NT2/D1 (cell line): ENCODE results near the gene PLAC1.

Experiments
- SUZ12 ChIP-seq: IDR thresholded peaks from 2 replicates; pipeline ENCODE4 v1.6.1; 2011; ENCODE audit not compliant: insufficient read length, insufficient read depth; ENCODE audit errors: extremely low read depth
- YY1 ChIP-seq: IDR thresholded peaks from 2 replicates; pipeline ENCODE4 v1.6.1; 2011; ENCODE audit not compliant: insufficient read length, insufficient read depth
- ZNF274 ChIP-seq: IDR thresholded peaks from 2 replicates; pipeline ENCODE4 v1.6.1; 2011; ENCODE audit warnings: mild to moderate bottlenecking, low read depth, low read length

DNA sequence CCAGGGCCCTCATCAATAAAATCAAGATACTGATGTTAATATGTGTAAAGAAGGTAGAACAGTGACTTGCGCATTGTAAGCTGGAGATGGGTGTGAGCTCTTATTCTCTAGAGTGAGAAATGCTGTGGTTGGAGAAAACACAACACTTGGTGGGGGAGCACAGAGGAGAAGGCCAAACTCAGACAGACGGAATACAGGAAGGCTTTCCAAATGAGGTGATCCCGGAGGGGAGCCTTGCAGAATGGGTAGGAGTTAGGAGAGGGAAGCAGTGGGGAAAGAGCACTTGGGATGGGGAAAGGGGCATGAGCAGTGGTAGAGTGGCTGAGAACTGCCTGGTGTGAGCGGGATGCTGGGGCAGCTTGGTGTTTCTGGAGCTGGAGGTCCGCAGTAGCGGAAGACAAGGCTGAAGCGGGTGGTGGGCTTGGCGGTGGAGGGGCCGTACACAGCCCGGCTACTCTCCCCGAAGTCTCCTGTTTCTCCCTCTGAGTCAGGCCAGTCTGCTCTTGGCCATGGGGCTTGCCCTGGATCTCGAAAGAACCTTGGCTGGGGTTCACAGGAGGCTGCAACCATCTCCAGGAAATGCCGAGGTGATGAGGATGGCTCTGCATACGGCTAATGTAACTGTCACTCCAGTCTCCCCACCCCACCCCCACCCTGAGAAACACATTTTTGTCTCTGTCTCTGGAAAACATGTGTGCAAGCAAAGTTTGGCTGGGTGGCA lies 11.3 kb upstream of the PLAC1 start:
- TF ChIP-seq ZNF274: no peak
- TF ChIP-seq YY1: no peak
- TF ChIP-seq SUZ12: no peak
